Tibial nerve (tissue), 4 donors: ENCODE data around the gene CYP4F8. TPM values are rescaled to one million over a fixed set of nuclear protein-coding genes. Genes with fewer than 3 reads are reported as not detected.
"Not testable (repeated sequence)": the region's sequence is repeated elsewhere in the genome, so short reads cannot be mapped to it uniquely, and the experiment has no call there.

ENCODE experiments used
- DNase-seq, 2 donors: peaks; one replicate each; pipeline ENCODE4 v3.0.0-alpha.2; 2019; ENCODE audit warnings: low spot score in 2 of 2
- H3K27ac ChIP-seq, 4 donors: fragments of 200-600 bp; sonication (generic) in 3 of 4; one replicate each; pipeline ENCODE4 v1.5.1; 2017 to 2019; ENCODE audit warnings: mild to moderate bottlenecking in 1 of 4
- H3K27me3 ChIP-seq, 2 donors: fragments of 200-600 bp; sonication (generic) in 1 of 2; one replicate each; pipeline versions ENCODE4 v1.5.1 to v1.6.0; 2017 to 2019
- H3K36me3 ChIP-seq, 3 donors: fragments of 200-600 bp; sonication (generic); one replicate each; pipeline ENCODE4 v1.5.1; 2018 to 2019
- H3K4me1 ChIP-seq, 4 donors: fragments of 200-600 bp; sonication (generic) in 3 of 4; one replicate each; pipeline ENCODE4 v1.5.1; 2017 to 2019
- H3K4me3 ChIP-seq, 4 donors: fragments of 200-600 bp; sonication (generic) in 3 of 4; one replicate each; pipeline ENCODE4 v1.5.1; 2017 to 2019; ENCODE audit warnings: mild to moderate bottlenecking in 1 of 4, moderate library complexity in 1 of 4
- H3K9me3 ChIP-seq, 4 donors: fragments of 200-600 bp; sonication (generic) in 3 of 4; one replicate each; pipeline ENCODE4 v1.5.1; 2017 to 2019
- CTCF ChIP-seq, 5 experiments: fragments of 200-600 bp in 3 of 5; fragments of 450-650 bp in 2 of 5; sonication (generic) in 3 of 5; IDR thresholded peaks; one replicate each; pipeline ENCODE4 v1.5.1; 2016 to 2019; ENCODE audit warnings: antibody characterized with exemption in 5 of 5, mild to moderate bottlenecking in 3 of 5, moderate library complexity in 2 of 5
- EP300 ChIP-seq, 2 donors: sonication (generic); formaldehyde crosslinking; IDR thresholded peaks; one replicate each; pipeline ENCODE4 v1.6.1; 2017; ENCODE audit warnings: antibody characterized with exemption in 2 of 2, mild to moderate bottlenecking in 1 of 2
- POLR2A ChIP-seq, 2 donors: fragments of 450-650 bp; IDR thresholded peaks; one replicate each; pipeline ENCODE4 v1.6.1; 2017; ENCODE audit warnings: antibody characterized with exemption in 2 of 2, mild to moderate bottlenecking in 2 of 2, moderate library complexity in 2 of 2
- WGBS, 2 donors: methylation state at CpG; one replicate each; pipeline ENCODE4 v1.1.5; 2018; 5-methylcytosine and 5-hydroxymethylcytosine counted together
- small RNA-seq: library from RNA; depleted of rRNA; stranded (forward); fragments of <200 nt; gene quantifications from one replicate; pipeline ENCODE3, GENCODE V24; 2016
- total RNA-seq, 4 donors: library from RNA; depleted of rRNA; stranded (reverse); fragments of >200 nt; gene quantifications; one replicate each; pipeline ENCODE4 v1.1.0, GENCODE V29; 2016

CYP4F8 gene
- total RNA-seq, 4 donors from 2014 or later: not detected

- Histone ChIP-seq H3K9me3 (no peaks in the 10 kb centered on the region), H3K4me1 (peaks cover 0 to 17% (median 2%) of the 10 kb centered on the region in 4 donors), H3K27me3 (no peaks in the 10 kb centered on the region), H3K27ac (no peak overlapping the region), H3K36me3 (peaks cover 0 to 22% (median 0%) of the 10 kb centered on the region in 3 donors), H3K4me3 (no peak overlapping the region)
- TF ChIP-seq POLR2A (IDR thresholded peaks at IDR 0.05) (no peak), CTCF (IDR thresholded peaks at IDR 0.05) (no peak), EP300 (IDR thresholded peaks at IDR 0.05) (no peak)
- 51 to 67% methylated on average over 3 of the region's 3 CpGs for WGBS, 2 donors
- no peak for DNase-seq
These were observed 60.5 kb downstream of the CYP4F8 start for GRCh38 chr19:15675560-15675959.

- H3K4me1 ChIP-seq: no peaks in the 10 kb centered on the region
- no peak for TF ChIP-seq EP300 (IDR thresholded peaks at IDR 0.05)
- TF ChIP-seq CTCF (IDR thresholded peaks at IDR 0.05): no peak
- no peak for TF ChIP-seq POLR2A (IDR thresholded peaks at IDR 0.05)
- no peaks in the 10 kb centered on the region for H3K27me3 ChIP-seq
- H3K4me3 ChIP-seq: no peak overlapping the region
- no peak overlapping the region for H3K27ac ChIP-seq
- H3K36me3 ChIP-seq: peaks cover 0 to 47% (median 0%) of the 10 kb centered on the region in 3 donors
- no peaks in the 10 kb centered on the region for H3K9me3 ChIP-seq
- 18% methylated on average over 4 of the region's 4 CpGs for WGBS, 2 donors
- no peak for DNase-seq
These were observed 64.1 kb downstream of the CYP4F8 start for GRCh38 chr19:15679089-15679488.

GRCh38 chr19:15679865-15680264 is 64.8 kb downstream of the CYP4F8 start:
- 64 to 74% methylated on average over 4 of the region's 4 CpGs for WGBS, 2 donors
- H3K27me3 ChIP-seq, H3K9me3 ChIP-seq, H3K4me3 ChIP-seq, H3K27ac ChIP-seq, H3K4me1 ChIP-seq, DNase-seq: not testable (repeated sequence)
- peaks cover 0 to 55% (median 0%) of the 10 kb centered on the region in 3 donors for H3K36me3 ChIP-seq

Small RNA genes within 50 kb of the gene (small RNA-seq; reads per million reads assigned to genes)
- gene AD000091.1: not detected

Other genes with a start within 250 kb of the CYP4F8 start
- 10 to 100 TPM; 26.4 to 58.5 (median 55.9) TPM for gene AKAP8, start 235.4 kb upstream of the CYP4F8 start, total RNA-seq
- 100 to 1,000 TPM; 170 to 248 (median 183) TPM for gene AKAP8L, start 196.2 kb upstream of the CYP4F8 start, total RNA-seq
- gene WIZ, start 165.3 kb upstream of the CYP4F8 start, total RNA-seq: 100 to 1,000 TPM in 1 of 4 donors, 10 to 100 TPM in 3; 31.5 to 108 (median 46.3) TPM
- 1 to 10 TPM; 2.9 to 6.6 (median 4.3) TPM for gene RASAL3, start 150.7 kb upstream of the CYP4F8 start, total RNA-seq
- gene PGLYRP2, start 135.7 kb upstream of the CYP4F8 start, total RNA-seq: not detected
- gene CYP4F22, start 106.7 kb upstream of the CYP4F8 start, total RNA-seq: under 1 TPM in 1 of 4 donors, not detected in 3; 0.30 TPM
- 10 to 100 TPM in 2 of 4 donors, 1 to 10 TPM in 1, not detected in 1; 3.3 to 19.7 (median 13.0) TPM for gene CYP4F3, start 25.7 kb downstream of the CYP4F8 start, total RNA-seq
- 10 to 100 TPM; 12.6 to 62.0 (median 50.4) TPM for gene CYP4F12, start 57.9 kb downstream of the CYP4F8 start, total RNA-seq
- gene OR10H2, start 112.8 kb downstream of the CYP4F8 start, total RNA-seq: not detected
- gene OR10H3, start 122.8 kb downstream of the CYP4F8 start, total RNA-seq: not detected
- not detected for gene OR10H5, start 172.4 kb downstream of the CYP4F8 start, total RNA-seq
- not detected for gene OR10H1, start 200.4 kb downstream of the CYP4F8 start, total RNA-seq